Measurements from ENCODE around the gene PNRC2.

The PNRC2 gene

GRCh38 chr1:23960291-23961020, 828 bp downstream of the PNRC2 start:
- peak; percentile 52 for DNase-seq (ENCODE audit: low read depth in 2 of 2)
- no peak for TF ChIP-seq CTCF (IDR thresholded peaks at IDR 0.05; ENCODE audit: low read depth, low read length)
- H3K4me3 ChIP-seq (replicated peaks in 1 of 2; ENCODE audit: low read depth in 2 of 2, low read length in 2 of 2), result peak overlapping the region; percentile 67 to 85

- H3K4me3 ChIP-seq (replicated peaks in 1 of 2; ENCODE audit: low read depth in 2 of 2, low read length in 2 of 2), result no peak overlapping the region
- TF ChIP-seq CTCF (IDR thresholded peaks at IDR 0.05; ENCODE audit: low read depth, low read length), result no peak
- DNase-seq (ENCODE audit: low read depth in 2 of 2), result no peak
These were observed 4.1 kb downstream of the PNRC2 start for GRCh38 chr1:23963617-23964234.

DNA sequence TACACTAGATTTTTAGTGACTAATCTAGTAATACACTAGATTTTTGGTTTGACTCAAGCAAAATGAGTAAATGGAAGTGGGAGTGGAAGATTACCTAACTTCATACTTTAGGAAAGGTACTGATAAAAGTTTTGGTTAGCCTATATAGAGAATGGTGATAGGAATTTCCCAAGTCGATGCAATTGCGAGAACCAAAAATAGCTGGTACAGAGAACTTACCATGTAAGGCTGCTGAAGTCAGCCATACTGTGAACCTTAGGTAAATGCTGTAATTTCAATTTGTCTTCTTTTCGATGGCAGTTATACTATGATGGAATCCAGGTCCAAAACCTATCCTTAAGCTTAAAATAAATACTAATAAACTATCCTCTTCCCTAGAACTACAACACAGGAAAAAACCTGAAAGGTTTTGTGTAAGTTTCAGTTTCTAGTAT, 4.6 kb downstream of the PNRC2 start:
- TF ChIP-seq CTCF (IDR thresholded peaks at IDR 0.05; ENCODE audit: low read depth, low read length), result no peak
- H3K4me3 ChIP-seq (replicated peaks in 1 of 2; ENCODE audit: low read depth in 2 of 2, low read length in 2 of 2), result no peak overlapping the region
- no peak for DNase-seq (ENCODE audit: low read depth in 2 of 2)

DNA sequence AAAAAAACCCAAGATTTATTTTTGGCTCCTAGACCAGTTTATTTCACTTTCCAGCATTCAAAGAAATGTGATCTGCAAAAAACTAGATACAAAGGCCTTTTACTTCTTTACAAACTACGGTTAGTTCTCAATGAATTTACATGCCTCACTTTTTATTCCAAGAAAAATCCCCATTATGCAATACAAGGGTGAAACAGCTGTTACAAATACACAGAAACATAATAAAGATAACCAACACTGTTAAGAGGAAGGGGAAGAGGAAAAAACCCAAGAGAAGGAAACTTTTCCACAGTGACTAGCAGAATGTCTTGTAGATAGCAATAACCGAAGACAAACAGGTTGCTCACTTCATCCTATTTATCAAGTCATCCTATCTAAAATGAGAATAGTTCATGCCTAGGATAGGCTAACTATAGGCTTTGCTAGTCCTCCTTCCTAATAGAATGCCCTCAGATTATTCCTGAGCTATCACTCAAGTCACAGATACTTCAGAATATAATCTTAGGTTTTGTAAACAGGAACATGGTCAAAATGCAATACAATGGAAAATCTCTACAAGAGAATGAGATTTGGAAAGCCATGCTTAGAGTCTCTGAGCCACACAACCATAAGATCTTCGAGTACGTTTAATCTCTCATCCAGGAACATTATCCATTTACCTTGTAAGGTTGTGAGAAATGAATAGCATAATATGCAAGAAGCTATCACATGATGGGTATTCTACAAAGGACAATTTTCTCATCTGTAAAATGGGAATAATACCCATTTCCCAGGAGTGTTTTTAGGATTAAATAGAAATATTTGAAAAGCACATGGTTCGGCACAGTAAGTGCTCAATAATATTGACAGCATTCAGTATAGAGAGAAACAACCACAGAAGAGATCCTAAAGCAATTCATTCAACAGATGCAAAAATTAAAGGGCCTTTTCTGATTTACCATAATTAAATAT, 5.4 kb downstream of the PNRC2 start:
- no peak for TF ChIP-seq CTCF (IDR thresholded peaks at IDR 0.05; ENCODE audit: low read depth, low read length)
- peak; percentile 48 to 68 for DNase-seq (ENCODE audit: low read depth in 2 of 2)
- no peak overlapping the region for H3K4me3 ChIP-seq (replicated peaks in 1 of 2; ENCODE audit: low read depth in 2 of 2, low read length in 2 of 2)

- no peak for TF ChIP-seq CTCF (IDR thresholded peaks at IDR 0.05; ENCODE audit: low read depth, low read length)
These were observed 7.4 kb downstream of the PNRC2 start for GRCh38 chr1:23966973-23967493.

GRCh38 chr1:23967871-23968270, 8.2 kb downstream of the PNRC2 start:
- H3K4me3 ChIP-seq (replicated peaks in 1 of 2; ENCODE audit: low read depth in 2 of 2, low read length in 2 of 2), result no peak overlapping the region
- no peak for TF ChIP-seq CTCF (IDR thresholded peaks at IDR 0.05; ENCODE audit: low read depth, low read length)
- no peak for DNase-seq (ENCODE audit: low read depth in 2 of 2)

More at GRCh38 chr1:23966973-23967493, 7.4 kb downstream of the PNRC2 start:
- no peak for DNase-seq (ENCODE audit: low read depth in 2 of 2)
- no peak overlapping the region for H3K4me3 ChIP-seq (replicated peaks in 1 of 2; ENCODE audit: low read depth in 2 of 2, low read length in 2 of 2)

Data from cardiac fibroblast (primary cell).